Measurements from ENCODE around the gene CYP2U1. TPM values are rescaled to one million over a fixed set of nuclear protein-coding genes. Genes with fewer than 3 reads are reported as not detected.

CYP2U1 gene
- total RNA-seq, 1 donor from 2014 or later, result 9.0 TPM

DNA sequence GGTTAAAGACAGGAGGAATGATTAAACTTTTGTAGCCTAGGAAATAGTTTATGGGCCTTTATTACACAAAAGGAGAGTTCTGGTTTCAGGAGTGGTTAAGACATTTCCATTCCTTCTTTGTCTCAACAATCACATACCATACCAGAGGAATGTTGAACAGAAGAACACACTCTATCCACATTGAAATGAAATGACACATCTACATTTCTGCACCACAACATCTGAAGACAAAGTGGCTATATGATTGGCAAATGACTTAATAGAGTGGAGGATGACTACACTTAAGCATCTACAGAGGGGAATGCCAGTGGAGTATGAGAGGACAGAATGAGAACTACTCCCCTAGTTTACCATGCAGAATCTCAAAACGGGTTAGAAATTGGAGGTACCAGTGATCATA, 8.0 kb downstream of the CYP2U1 start:
- no peaks in the 10 kb centered on the region for H3K27me3 ChIP-seq
- TF ChIP-seq, protein P1, sequence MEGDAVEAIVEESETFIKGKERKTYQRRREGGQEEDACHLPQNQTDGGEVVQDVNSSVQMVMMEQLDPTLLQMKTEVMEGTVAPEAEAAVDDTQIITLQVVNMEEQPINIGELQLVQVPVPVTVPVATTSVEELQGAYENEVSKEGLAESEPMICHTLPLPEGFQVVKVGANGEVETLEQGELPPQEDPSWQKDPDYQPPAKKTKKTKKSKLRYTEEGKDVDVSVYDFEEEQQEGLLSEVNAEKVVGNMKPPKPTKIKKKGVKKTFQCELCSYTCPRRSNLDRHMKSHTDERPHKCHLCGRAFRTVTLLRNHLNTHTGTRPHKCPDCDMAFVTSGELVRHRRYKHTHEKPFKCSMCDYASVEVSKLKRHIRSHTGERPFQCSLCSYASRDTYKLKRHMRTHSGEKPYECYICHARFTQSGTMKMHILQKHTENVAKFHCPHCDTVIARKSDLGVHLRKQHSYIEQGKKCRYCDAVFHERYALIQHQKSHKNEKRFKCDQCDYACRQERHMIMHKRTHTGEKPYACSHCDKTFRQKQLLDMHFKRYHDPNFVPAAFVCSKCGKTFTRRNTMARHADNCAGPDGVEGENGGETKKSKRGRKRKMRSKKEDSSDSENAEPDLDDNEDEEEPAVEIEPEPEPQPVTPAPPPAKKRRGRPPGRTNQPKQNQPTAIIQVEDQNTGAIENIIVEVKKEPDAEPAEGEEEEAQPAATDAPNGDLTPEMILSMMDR (IDR thresholded peaks at IDR 0.05), result no peak
- no peaks in the 10 kb centered on the region for H3K4me1 ChIP-seq
- H3K9me3 ChIP-seq, result no peaks in the 10 kb centered on the region
- H3K36me3 ChIP-seq, result no peaks in the 10 kb centered on the region
- H3K27ac ChIP-seq, result no peak overlapping the region
- H3K4me3 ChIP-seq, result no peak overlapping the region
- DNase-seq (no peak), ATAC-seq (no peak)
- intact Hi-C loops (cut with DNase I), result no loop called here

DNA sequence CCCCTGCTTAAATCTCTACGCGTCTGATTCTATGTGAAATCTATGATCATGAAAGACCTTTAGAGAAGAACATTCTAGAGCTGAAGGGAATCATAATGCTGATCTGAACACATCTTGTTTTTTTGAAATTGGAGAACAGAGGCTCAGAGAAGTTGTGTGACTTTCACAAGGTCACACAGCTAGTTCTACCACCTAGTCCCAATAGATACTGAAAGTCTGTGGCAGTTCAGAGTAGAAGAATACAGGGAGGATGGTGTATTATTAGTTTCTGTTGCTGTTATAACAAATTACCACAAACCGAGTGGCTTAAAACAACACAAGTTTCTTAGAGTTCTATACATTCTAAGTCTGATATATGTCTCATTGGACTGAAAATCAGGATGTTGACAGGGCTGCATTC, 14.5 kb downstream of the CYP2U1 start:
- no peak overlapping the region for H3K27ac ChIP-seq
- DNase-seq (no peak), ATAC-seq (no peak)
- H3K4me3 ChIP-seq, result no peak overlapping the region
- TF ChIP-seq, protein P1 (IDR thresholded peaks at IDR 0.05), result no peak
- H3K36me3 ChIP-seq, result peaks cover 27% of the 10 kb centered on the region
- no peaks in the 10 kb centered on the region for H3K9me3 ChIP-seq
- no peaks in the 10 kb centered on the region for H3K4me1 ChIP-seq
- intact Hi-C loops (cut with DNase I), result no loop called here
- no peaks in the 10 kb centered on the region for H3K27me3 ChIP-seq

DNA sequence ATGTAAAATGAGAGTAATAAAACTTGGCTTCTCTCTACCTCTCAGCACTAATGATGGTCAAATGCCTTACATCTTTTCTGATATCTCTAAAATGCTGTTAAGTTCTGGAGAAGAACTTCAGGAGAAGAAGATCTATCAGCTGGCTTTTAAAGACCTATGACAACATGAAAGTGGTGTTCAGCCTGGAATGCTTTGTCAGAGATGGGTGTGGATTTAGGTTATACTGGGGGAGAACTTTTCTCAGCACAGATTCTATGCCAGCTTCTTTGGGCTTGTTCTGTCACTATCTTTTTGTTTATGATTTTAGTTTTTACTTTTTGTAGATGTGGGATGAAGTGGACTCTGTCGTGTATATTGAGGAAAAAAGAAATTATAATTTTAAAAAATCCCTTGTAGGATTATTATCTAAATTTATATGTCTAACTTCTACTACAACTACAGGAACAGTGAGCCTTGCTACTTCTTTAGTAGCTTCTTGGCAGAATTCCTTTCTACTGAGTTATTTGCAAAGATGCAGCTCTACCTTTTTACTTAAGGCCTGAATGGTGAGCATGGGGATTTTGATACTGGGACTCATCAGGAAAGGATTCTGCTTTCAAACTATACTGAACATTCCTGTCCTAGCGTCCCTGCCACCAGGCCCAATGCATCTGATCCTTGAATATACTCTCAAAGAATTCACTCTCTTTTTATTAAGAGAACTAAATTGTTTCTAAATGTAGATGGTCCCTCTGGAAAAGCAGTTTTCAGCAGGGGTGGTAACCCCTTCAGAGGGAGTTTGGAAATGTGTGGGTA, 19.6 kb downstream of the CYP2U1 start:
- Histone ChIP-seq H3K9me3 (no peaks in the 10 kb centered on the region), H3K36me3 (peaks cover 23% of the 10 kb centered on the region), H3K27ac (no peak overlapping the region), H3K4me3 (no peak overlapping the region), H3K27me3 (no peaks in the 10 kb centered on the region), H3K4me1 (no peaks in the 10 kb centered on the region)
- DNase-seq (no peak), ATAC-seq (no peak)
- TF ChIP-seq, protein P1 (IDR thresholded peaks at IDR 0.05), result no peak
- intact Hi-C loops (cut with DNase I), result no loop called here

DNA sequence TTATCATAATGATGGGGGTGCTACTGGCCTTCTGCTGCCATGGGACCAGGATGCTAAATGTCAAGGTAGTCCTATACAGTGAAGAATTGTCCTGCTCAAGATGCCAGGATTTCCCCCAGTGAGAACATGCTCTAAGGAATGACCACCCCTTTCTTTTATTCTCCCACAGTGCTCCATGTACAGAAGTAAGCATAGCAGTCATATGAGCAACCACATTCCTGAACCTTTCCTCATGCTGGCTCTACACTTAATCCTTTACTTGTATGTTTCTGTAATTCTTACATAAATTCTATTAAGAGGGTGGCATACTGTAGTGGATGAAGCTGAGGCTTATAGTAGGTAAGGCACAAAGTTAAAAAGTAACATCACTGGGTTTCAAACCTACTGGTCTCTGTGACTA, 20.2 kb downstream of the CYP2U1 start:
- no peak for DNase-seq

DNA sequence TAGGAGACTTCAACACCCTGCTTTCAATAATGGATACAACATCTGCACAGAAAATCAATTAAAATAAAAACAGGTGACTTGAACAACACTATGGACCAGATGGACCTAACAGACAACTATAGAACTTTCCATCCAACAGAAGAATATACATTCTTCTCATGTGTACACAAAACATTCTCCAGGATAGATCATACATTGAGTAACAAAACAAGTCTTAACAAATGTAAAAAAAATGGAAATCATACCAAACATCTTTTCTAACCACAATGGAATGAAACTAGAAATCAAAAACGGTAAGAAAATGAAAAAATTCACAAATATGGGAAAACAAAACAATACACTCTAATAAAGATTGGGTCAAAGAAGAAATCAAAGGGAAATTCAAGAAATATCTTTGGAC, 24.7 kb downstream of the CYP2U1 start:
- no peak for ATAC-seq
- no peak for DNase-seq
- TF ChIP-seq, protein P1 (IDR thresholded peaks at IDR 0.05), result no peak
- intact Hi-C loops (cut with DNase I), result no loop called here
- Histone ChIP-seq H3K27ac (no peak overlapping the region), H3K36me3 (no peaks in the 10 kb centered on the region), H3K4me3 (no peak overlapping the region), H3K4me1 (no peaks in the 10 kb centered on the region), H3K9me3 (no peaks in the 10 kb centered on the region), H3K27me3 (no peaks in the 10 kb centered on the region)

More for the DNA sequence above, 20.2 kb downstream of the CYP2U1 start:
- no peak overlapping the region for H3K4me3 ChIP-seq
- no peaks in the 10 kb centered on the region for H3K4me1 ChIP-seq
- H3K9me3 ChIP-seq, result no peaks in the 10 kb centered on the region
- no peak overlapping the region for H3K27ac ChIP-seq
- TF ChIP-seq, protein P1 (IDR thresholded peaks at IDR 0.05), result no peak
- no peak for ATAC-seq
- H3K36me3 ChIP-seq, result peaks cover 23% of the 10 kb centered on the region
- intact Hi-C loops (cut with DNase I), result no loop called here
- no peaks in the 10 kb centered on the region for H3K27me3 ChIP-seq
